Gastrocnemius medialis (tissue), 4 donors: ENCODE results near the gene ADARB2.

Experiments used
- POLR2A ChIP-seq, 2 donors: fragments of 450-650 bp; IDR thresholded peaks; one replicate each; pipeline ENCODE4 v1.6.1; 2017; ENCODE audit warnings: antibody characterized with exemption in 2 of 2, mild to moderate bottlenecking in 2 of 2, moderate library complexity in 2 of 2
- TF ChIP-seq, protein P1 (sequence below), 5 experiments: fragments of 450-650 bp in 3 of 5; fragments of 200-600 bp in 2 of 5; sonication (generic) in 2 of 5; IDR thresholded peaks in 4 of 5; conservative IDR thresholded peaks in 1 of 5; 1 replicate in 4 of 5; 2 replicates in 1 of 5; pipeline ENCODE4 v1.5.1; 2016 to 2019; ENCODE audit warnings: antibody characterized with exemption in 5 of 5, mild to moderate bottlenecking in 3 of 5, moderate library complexity in 3 of 5

DNA sequence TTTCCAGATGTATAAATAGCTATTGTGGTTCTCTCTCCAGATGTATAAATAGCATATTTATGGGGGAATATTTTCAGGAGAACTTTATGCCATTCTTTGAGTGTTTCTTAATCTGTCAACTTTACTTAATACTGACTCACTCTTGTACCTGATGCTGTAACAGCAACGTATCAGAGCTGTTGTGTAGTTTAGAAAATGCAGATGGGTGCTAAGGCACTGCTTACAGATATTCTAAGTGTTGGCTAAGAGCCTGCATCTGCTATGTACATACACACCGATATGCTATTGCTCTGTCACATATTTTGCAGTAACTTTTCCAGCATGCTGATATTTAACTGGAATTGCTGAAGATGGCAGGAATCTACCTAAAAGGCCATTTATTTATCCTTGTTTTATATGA lies 609.2 kb downstream of the ADARB2 start:
- TF ChIP-seq, protein P1, sequence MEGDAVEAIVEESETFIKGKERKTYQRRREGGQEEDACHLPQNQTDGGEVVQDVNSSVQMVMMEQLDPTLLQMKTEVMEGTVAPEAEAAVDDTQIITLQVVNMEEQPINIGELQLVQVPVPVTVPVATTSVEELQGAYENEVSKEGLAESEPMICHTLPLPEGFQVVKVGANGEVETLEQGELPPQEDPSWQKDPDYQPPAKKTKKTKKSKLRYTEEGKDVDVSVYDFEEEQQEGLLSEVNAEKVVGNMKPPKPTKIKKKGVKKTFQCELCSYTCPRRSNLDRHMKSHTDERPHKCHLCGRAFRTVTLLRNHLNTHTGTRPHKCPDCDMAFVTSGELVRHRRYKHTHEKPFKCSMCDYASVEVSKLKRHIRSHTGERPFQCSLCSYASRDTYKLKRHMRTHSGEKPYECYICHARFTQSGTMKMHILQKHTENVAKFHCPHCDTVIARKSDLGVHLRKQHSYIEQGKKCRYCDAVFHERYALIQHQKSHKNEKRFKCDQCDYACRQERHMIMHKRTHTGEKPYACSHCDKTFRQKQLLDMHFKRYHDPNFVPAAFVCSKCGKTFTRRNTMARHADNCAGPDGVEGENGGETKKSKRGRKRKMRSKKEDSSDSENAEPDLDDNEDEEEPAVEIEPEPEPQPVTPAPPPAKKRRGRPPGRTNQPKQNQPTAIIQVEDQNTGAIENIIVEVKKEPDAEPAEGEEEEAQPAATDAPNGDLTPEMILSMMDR (IDR thresholded peaks at IDR 0.05 in 4 of 5, conservative IDR thresholded peaks at IDR 0.05 in 1 of 5): no peak
- no peak for TF ChIP-seq POLR2A (IDR thresholded peaks at IDR 0.05)
